Activated CD4-positive, alpha-beta T cell treated with anti-CD3 and anti-CD28 coated beads, Interleukin-10, Interleukin-2, amounts not matched to agents 100 ng/mL and 50 ng/mL, durations not matched to agents 16 hours and 8 hours (primary cell): Measurements from ENCODE around the gene IL1RAPL1.

Experiments
- DNase-seq: peaks from one replicate; pipeline ENCODE4 v3.0.0-alpha.2; 2020

Gene IL1RAPL1

GRCh38 chrX:29666366-29666765, 1079.1 kb downstream of the IL1RAPL1 start:
- DNase-seq, result no peak

GRCh38 chrX:29671421-29671820, 1084.2 kb downstream of the IL1RAPL1 start:
- DNase-seq, result no peak

GRCh38 chrX:29687687-29688086, 1100.4 kb downstream of the IL1RAPL1 start:
- DNase-seq, result no peak

- no peak for DNase-seq
These were observed 1102.8 kb downstream of the IL1RAPL1 start for GRCh38 chrX:29690061-29690460.

- DNase-seq, result no peak
These were observed 1103.8 kb downstream of the IL1RAPL1 start for GRCh38 chrX:29691044-29691443.

GRCh38 chrX:29693912-29694311, 1106.7 kb downstream of the IL1RAPL1 start:
- no peak for DNase-seq

GRCh38 chrX:29699239-29699638, 1112.0 kb downstream of the IL1RAPL1 start:
- DNase-seq, result no peak

- no peak for DNase-seq
These were observed 1119.8 kb downstream of the IL1RAPL1 start for GRCh38 chrX:29707088-29707487.

- DNase-seq, result no peak
These were observed 1133.9 kb downstream of the IL1RAPL1 start for GRCh38 chrX:29721152-29721551.

GRCh38 chrX:29724316-29724715, 1137.1 kb downstream of the IL1RAPL1 start:
- DNase-seq, result no peak

GRCh38 chrX:29726811-29727210, 1139.6 kb downstream of the IL1RAPL1 start:
- DNase-seq, result no peak

GRCh38 chrX:29728639-29729038, 1141.4 kb downstream of the IL1RAPL1 start:
- DNase-seq, result no peak

GRCh38 chrX:29744966-29745365, 1157.7 kb downstream of the IL1RAPL1 start:
- DNase-seq, result no peak

- no peak for DNase-seq
These were observed 1159.1 kb downstream of the IL1RAPL1 start for GRCh38 chrX:29746326-29746725.

- DNase-seq, result no peak
These were observed 1174.8 kb downstream of the IL1RAPL1 start for GRCh38 chrX:29762006-29762405.

- no peak for DNase-seq
These were observed 1188.6 kb downstream of the IL1RAPL1 start for GRCh38 chrX:29775890-29776289.

GRCh38 chrX:29787656-29788055, 1200.4 kb downstream of the IL1RAPL1 start:
- no peak for DNase-seq

- no peak for DNase-seq
These were observed 1201.9 kb downstream of the IL1RAPL1 start for GRCh38 chrX:29788991-29789699.

GRCh38 chrX:29792335-29792734, 1205.1 kb downstream of the IL1RAPL1 start:
- no peak for DNase-seq

- no peak for DNase-seq
These were observed 1209.9 kb downstream of the IL1RAPL1 start for GRCh38 chrX:29797156-29797555.

- no peak for DNase-seq
These were observed 1211.2 kb downstream of the IL1RAPL1 start for GRCh38 chrX:29798469-29798868.

- DNase-seq, result no peak
These were observed 1225.9 kb downstream of the IL1RAPL1 start for GRCh38 chrX:29813174-29813573.

- DNase-seq, result no peak
These were observed 1237.1 kb downstream of the IL1RAPL1 start for GRCh38 chrX:29824176-29824906.

- DNase-seq, result no peak
These were observed 1239.5 kb downstream of the IL1RAPL1 start for GRCh38 chrX:29826742-29827141.

GRCh38 chrX:29834311-29834710, 1247.1 kb downstream of the IL1RAPL1 start:
- DNase-seq, result no peak
